Measurements from ENCODE around the gene CAPZA3.
"Not testable (repeated sequence)": the region's sequence is repeated elsewhere in the genome, so short reads cannot be mapped to it uniquely, and the experiment has no call there.

Gene CAPZA3

GRCh38 chr12:18737819-18738218, at the start of gene CAPZA3, which contains the start of gene PLCZ1:
TSS of gene CAPZA3 (plus strand) at chr12:18738119. CDS start at chr12:18738269, 150 bp downstream.
TSS of gene PLCZ1 (minus strand) at chr12:18738012. CDS start at chr12:18737371, 641 bp downstream.
- H3K9me3 ChIP-seq (replicated peaks; ENCODE audit: insufficient read depth, low read length): no peaks in the 10 kb centered on the region
- H4K20me1 ChIP-seq (ENCODE audit: insufficient read depth, low read length): no peaks in the 10 kb centered on the region
- H3K27me3 ChIP-seq (replicated peaks; ENCODE audit: insufficient read depth, low read length): no peaks in the 10 kb centered on the region
- no peak for DNase-seq
- H3K4me3 ChIP-seq (ENCODE audit: low read length): no peak within 1 kb of the TSS
- no peaks in the 10 kb centered on the region for H3K4me1 ChIP-seq (ENCODE audit: low read length)
- no peaks in the 10 kb centered on the region for H3K9me2 ChIP-seq (replicated peaks; ENCODE audit: insufficient read depth, low read length)
- H3K4me2 ChIP-seq (ENCODE audit: low read depth, low read length): no peak within 1 kb of the TSS
- TF ChIP-seq EZH2phosphoT487 (IDR thresholded peaks at IDR 0.05; ENCODE audit: low read length) (no peak), CTCF (IDR thresholded peaks at IDR 0.05; ENCODE audit: low read length) (no peak), EZH2 (optimal IDR thresholded peaks at IDR 0.05; ENCODE audit: low read depth, low read length) (no peak)
- no peak within 1 kb of the TSS for H3K9ac ChIP-seq (ENCODE audit: low read length)
- H3K27ac ChIP-seq (ENCODE audit: low read length): no peak within 1 kb of the TSS
- no peaks in the 10 kb centered on the region for H3K36me3 ChIP-seq (replicated peaks; ENCODE audit: insufficient read depth, low read length)
- no peaks in the 10 kb centered on the region for H3K79me2 ChIP-seq (ENCODE audit: low read length)
- no peak within 1 kb of the TSS for H2AFZ ChIP-seq (ENCODE audit: low read length)
- no peaks in the 10 kb centered on the region for H3F3A ChIP-seq (ENCODE audit: insufficient read depth, low read length)

GRCh38 chr12:18689771-18690170, 48.1 kb upstream of the CAPZA3 start:
- Histone ChIP-seq H3K9me3 (replicated peaks; ENCODE audit: insufficient read depth, low read length) (no peaks in the 10 kb centered on the region), H3K36me3 (replicated peaks; ENCODE audit: insufficient read depth, low read length) (no peaks in the 10 kb centered on the region), H3K79me2 (ENCODE audit: low read length) (no peaks in the 10 kb centered on the region), H3K9me2 (replicated peaks; ENCODE audit: insufficient read depth, low read length) (no peaks in the 10 kb centered on the region), H3K4me2 (ENCODE audit: low read depth, low read length) (no peak overlapping the region), H3F3A (ENCODE audit: insufficient read depth, low read length) (no peaks in the 10 kb centered on the region), H3K27ac (ENCODE audit: low read length) (no peak overlapping the region), H2AFZ (ENCODE audit: low read length) (no peak overlapping the region), H3K9ac (ENCODE audit: low read length) (no peak overlapping the region), H3K27me3 (replicated peaks; ENCODE audit: insufficient read depth, low read length) (no peaks in the 10 kb centered on the region), H3K4me1 (ENCODE audit: low read length) (no peaks in the 10 kb centered on the region), H4K20me1 (ENCODE audit: insufficient read depth, low read length) (no peaks in the 10 kb centered on the region), H3K4me3 (ENCODE audit: low read length) (no peak overlapping the region)
- DNase-seq: no peak
- TF ChIP-seq CTCF (IDR thresholded peaks at IDR 0.05; ENCODE audit: low read length) (no peak), EZH2 (optimal IDR thresholded peaks at IDR 0.05; ENCODE audit: low read depth, low read length) (no peak)

- DNase-seq: no peak
- Histone ChIP-seq H3K27ac (ENCODE audit: low read length) (no peak overlapping the region), H2AFZ (ENCODE audit: low read length) (no peak overlapping the region)
Observed at GRCh38 chr12:18690653-18691052, 47.3 kb upstream of the CAPZA3 start.

GRCh38 chr12:18693986-18694385, 43.9 kb upstream of the CAPZA3 start:
- not testable (repeated sequence) for H3K27ac ChIP-seq (ENCODE audit: low read length); H3K79me2 ChIP-seq (ENCODE audit: low read length); H3K9me2 ChIP-seq (replicated peaks; ENCODE audit: insufficient read depth, low read length); H3K4me2 ChIP-seq (ENCODE audit: low read depth, low read length); H2AFZ ChIP-seq (ENCODE audit: low read length); H3F3A ChIP-seq (ENCODE audit: insufficient read depth, low read length); H4K20me1 ChIP-seq (ENCODE audit: insufficient read depth, low read length); H3K36me3 ChIP-seq (replicated peaks; ENCODE audit: insufficient read depth, low read length); H3K4me1 ChIP-seq (ENCODE audit: low read length); DNase-seq; H3K4me3 ChIP-seq (ENCODE audit: low read length); H3K9me3 ChIP-seq (replicated peaks; ENCODE audit: insufficient read depth, low read length); H3K27me3 ChIP-seq (replicated peaks; ENCODE audit: insufficient read depth, low read length); H3K9ac ChIP-seq (ENCODE audit: low read length)

More at GRCh38 chr12:18690653-18691052, 47.3 kb upstream of the CAPZA3 start:
- no peak overlapping the region for H3K4me3 ChIP-seq (ENCODE audit: low read length)
- H4K20me1 ChIP-seq (ENCODE audit: insufficient read depth, low read length): no peaks in the 10 kb centered on the region
- H3K27me3 ChIP-seq (replicated peaks; ENCODE audit: insufficient read depth, low read length): no peaks in the 10 kb centered on the region
- no peaks in the 10 kb centered on the region for H3F3A ChIP-seq (ENCODE audit: insufficient read depth, low read length)
- TF ChIP-seq CTCF (IDR thresholded peaks at IDR 0.05; ENCODE audit: low read length): no peak
- no peak for TF ChIP-seq EZH2 (optimal IDR thresholded peaks at IDR 0.05; ENCODE audit: low read depth, low read length)
- TF ChIP-seq EZH2phosphoT487 (IDR thresholded peaks at IDR 0.05; ENCODE audit: low read length): no peak
- no peak overlapping the region for H3K4me2 ChIP-seq (ENCODE audit: low read depth, low read length)
- no peaks in the 10 kb centered on the region for H3K9me3 ChIP-seq (replicated peaks; ENCODE audit: insufficient read depth, low read length)
- no peaks in the 10 kb centered on the region for H3K9me2 ChIP-seq (replicated peaks; ENCODE audit: insufficient read depth, low read length)
- H3K9ac ChIP-seq (ENCODE audit: low read length): no peak overlapping the region
- H3K4me1 ChIP-seq (ENCODE audit: low read length): no peaks in the 10 kb centered on the region
- H3K79me2 ChIP-seq (ENCODE audit: low read length): no peaks in the 10 kb centered on the region
- no peaks in the 10 kb centered on the region for H3K36me3 ChIP-seq (replicated peaks; ENCODE audit: insufficient read depth, low read length)
